Measurements from ENCODE around the gene CYP2A13. TPM values are rescaled to one million over a fixed set of nuclear protein-coding genes. Genes with fewer than 3 reads are reported as not detected.

CYP2A13 gene
- total RNA-seq, 1 experiment from 2014 or later, result not detected

- intact Hi-C loops (cut with micrococcal nuclease; ENCODE audit: unreplicated experiment) (no loop called here), in situ Hi-C loops (cut with HindIII; ENCODE audit: low pct_unique_long_range_greater_than_20kb, low sequenced_read_pairs) (no loop called here)
- H3K4me1 ChIP-seq (ENCODE audit: control insufficient read depth, insufficient read depth, low read length), result no peaks in the 10 kb centered on the region
- no peaks in the 10 kb centered on the region for H3K27me3 ChIP-seq (ENCODE audit: control insufficient read depth, insufficient read depth, low read length)
- H3K9me3 ChIP-seq (ENCODE audit: control insufficient read depth, insufficient read depth, low read depth, low read length), result no peaks in the 10 kb centered on the region
- no TSS peak for BruUV-seq (replicated peaks)
- ChIA-PET CTCF (interaction anchor here (0.7 kb wide), 1 partner anchor 63 kb away, joined by 6 read pairs; no protein-coding TSS in a partner anchor), POLR2A (no interaction called here)
- no peak for TF ChIP-seq SIN3A (IDR thresholded peaks at IDR 0.05; ENCODE audit: borderline replicate concordance, insufficient read depth, low read depth, low read length)
- no peak for TF ChIP-seq POLR2AphosphoS5 (IDR thresholded peaks at IDR 0.05; ENCODE audit: low read depth, low read length)
- no peak for TF ChIP-seq REST (IDR thresholded peaks at IDR 0.05; ENCODE audit: insufficient read depth in 1 of 2, low read depth in 2 of 2, low read length in 1 of 2)
- no peak for TF ChIP-seq CTCF (IDR thresholded peaks at IDR 0.05)
- no peak for TF ChIP-seq TCF7L2 (IDR thresholded peaks at IDR 0.05; ENCODE audit: low read depth, low read length)
- H3K4me3 ChIP-seq (ENCODE audit: low read depth in 2 of 2, low read length in 2 of 2), result no peak overlapping the region
- ATAC-seq (no peak), DNase-seq (ENCODE audit: low read depth, low spot score) (no peak)
- no peaks in the 10 kb centered on the region for H3K36me3 ChIP-seq (ENCODE audit: control insufficient read depth, insufficient read depth, low read length)
- H3K27ac ChIP-seq (ENCODE audit: low read length), result no peak overlapping the region
These were observed 24.6 kb downstream of the CYP2A13 start for GRCh38 chr19:41112728-41113290.

GRCh38 chr19:41114132-41114531 is 25.9 kb downstream of the CYP2A13 start, which contains the start of gene CYP2F1:
Gene CYP2F1 (plus strand): TSS chr19:41114432. CDS start chr19:41116189, 1,757 bp downstream.
- no peaks in the 10 kb centered on the region for H3K27me3 ChIP-seq (ENCODE audit: control insufficient read depth, insufficient read depth, low read length)
- CTCF ChIA-PET, result no interaction called here
- in situ Hi-C loops (cut with HindIII; ENCODE audit: low pct_unique_long_range_greater_than_20kb, low sequenced_read_pairs), result no loop called here

More at GRCh38 chr19:41114132-41114531, 25.9 kb downstream of the CYP2A13 start, which contains the start of gene CYP2F1:
- Histone ChIP-seq H3K36me3 (ENCODE audit: control insufficient read depth, insufficient read depth, low read length) (no peaks in the 10 kb centered on the region), H3K4me3 (ENCODE audit: low read depth in 2 of 2, low read length in 2 of 2) (no peak within 1 kb of the TSS), H3K9me3 (ENCODE audit: control insufficient read depth, insufficient read depth, low read depth, low read length) (no peaks in the 10 kb centered on the region), H3K4me1 (ENCODE audit: control insufficient read depth, insufficient read depth, low read length) (no peaks in the 10 kb centered on the region), H3K27ac (ENCODE audit: low read length) (no peak within 1 kb of the TSS)
- POLR2A ChIA-PET, result no interaction called here
- no peak for ATAC-seq
- DNase-seq (ENCODE audit: low read depth, low spot score), result no peak
- no TSS peak for BruUV-seq (replicated peaks)
- TF ChIP-seq TCF7L2 (IDR thresholded peaks at IDR 0.05; ENCODE audit: low read depth, low read length) (no peak), POLR2AphosphoS5 (IDR thresholded peaks at IDR 0.05; ENCODE audit: low read depth, low read length) (no peak), REST (IDR thresholded peaks at IDR 0.05; ENCODE audit: insufficient read depth in 1 of 2, low read depth in 2 of 2, low read length in 1 of 2) (no peak), CTCF (IDR thresholded peaks at IDR 0.05) (no peak), SIN3A (IDR thresholded peaks at IDR 0.05; ENCODE audit: borderline replicate concordance, insufficient read depth, low read depth, low read length) (no peak)
- intact Hi-C loops (cut with micrococcal nuclease; ENCODE audit: unreplicated experiment), result no loop called here
